ENCODE results near the gene APOBR.

GRCh38 chr16:28522792-28523191, 28.3 kb downstream of the APOBR start:
- no peak for TF ChIP-seq POLR2A (IDR thresholded peaks at IDR 0.05)
- no peak for TF ChIP-seq CTCF (IDR thresholded peaks at IDR 0.05)

Measured in adrenal gland (tissue), 5 donors.